ENCODE data around the gene TMEM247.

The TMEM247 gene

DNA sequence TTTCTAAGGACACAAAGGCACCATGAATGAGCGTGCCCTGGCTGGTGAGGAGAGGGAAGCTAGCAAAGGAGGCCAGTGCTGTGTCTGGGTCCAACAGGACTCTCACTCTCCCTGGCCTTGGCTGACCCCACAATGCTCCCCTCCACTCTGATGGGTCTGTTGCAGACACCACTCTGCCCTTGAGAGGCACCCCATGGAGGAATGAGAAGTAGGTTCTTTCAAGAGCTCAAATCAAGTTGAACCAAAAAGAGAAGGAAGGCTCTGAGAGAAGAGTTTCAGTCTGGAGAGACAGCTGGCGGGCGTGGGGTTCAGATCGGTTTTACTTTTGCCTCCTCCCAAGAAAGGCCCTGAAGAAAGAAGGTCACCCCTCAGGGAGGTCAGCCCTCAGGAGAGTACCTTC is 18.4 kb downstream of the TMEM247 start:
- H3K4me1 ChIP-seq (ENCODE audit: control insufficient read depth, insufficient read depth, low read length, poor library complexity, severe bottlenecking) = peaks cover 9% of the 10 kb centered on the region
- no peak for DNase-seq
- H3K36me3 ChIP-seq (ENCODE audit: control insufficient read depth, insufficient read depth, low read length) = no peaks in the 10 kb centered on the region

DNA sequence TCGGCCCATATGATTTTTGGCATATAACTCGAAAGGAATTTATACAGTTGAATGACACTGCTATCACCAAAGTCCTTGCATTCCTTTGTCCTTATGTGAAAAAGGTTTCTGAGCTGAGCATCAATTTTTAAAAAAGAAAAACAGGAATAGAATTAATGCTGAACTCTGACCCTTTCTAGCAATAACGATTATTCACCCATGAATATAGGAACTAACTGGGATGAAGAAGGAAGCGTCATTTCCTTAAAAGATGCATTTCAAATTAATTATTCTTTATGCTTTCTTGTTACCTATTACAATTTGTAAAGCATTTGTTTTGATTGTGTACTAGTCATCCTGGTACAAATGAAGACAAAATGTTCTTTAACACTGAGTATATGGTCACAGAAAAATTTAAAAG is 19.3 kb downstream of the TMEM247 start:
- Histone ChIP-seq H3K4me1 (ENCODE audit: control insufficient read depth, insufficient read depth, low read length, poor library complexity, severe bottlenecking) (peaks cover 9% of the 10 kb centered on the region), H3K27me3 (replicated peaks; ENCODE audit: control insufficient read depth, insufficient read depth, low read length, poor library complexity, severe bottlenecking) (no peaks in the 10 kb centered on the region), H3K4me3 (ENCODE audit: insufficient read depth, low read depth, low read length, poor library complexity, severe bottlenecking) (no peak overlapping the region)

More for the DNA sequence above, 18.4 kb downstream of the TMEM247 start:
- no peak overlapping the region for H3K27ac ChIP-seq (ENCODE audit: insufficient read depth, low read length, poor library complexity, severe bottlenecking)
- no peaks in the 10 kb centered on the region for H3K27me3 ChIP-seq (replicated peaks; ENCODE audit: control insufficient read depth, insufficient read depth, low read length, poor library complexity, severe bottlenecking)
- no peak overlapping the region for H3K4me3 ChIP-seq (ENCODE audit: insufficient read depth, low read depth, low read length, poor library complexity, severe bottlenecking)
- no peaks in the 10 kb centered on the region for H3K9me3 ChIP-seq (ENCODE audit: control insufficient read depth, low read length)

DNA sequence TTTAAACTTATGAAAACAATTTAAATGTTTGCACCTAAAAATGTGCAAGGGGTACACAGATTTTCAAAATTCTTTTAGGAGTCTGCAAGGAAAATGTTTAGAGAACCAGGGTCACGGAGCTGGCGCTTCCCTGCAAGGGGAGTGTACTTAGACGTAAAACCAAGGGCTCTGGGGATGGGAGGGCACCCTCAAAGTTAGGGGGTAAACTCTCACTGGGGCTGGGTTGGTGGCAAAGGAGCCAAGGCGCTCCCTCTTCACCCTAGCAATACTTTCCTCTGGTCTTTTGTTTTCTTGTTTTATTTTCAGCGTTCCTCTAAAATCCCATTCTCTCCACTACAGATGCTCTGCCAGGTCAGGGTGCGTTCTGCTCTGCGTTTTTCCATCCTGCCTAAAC is 20.0 kb downstream of the TMEM247 start:
- H3K36me3 ChIP-seq (ENCODE audit: control insufficient read depth, insufficient read depth, low read length) = no peaks in the 10 kb centered on the region
- H3K4me1 ChIP-seq (ENCODE audit: control insufficient read depth, insufficient read depth, low read length, poor library complexity, severe bottlenecking) = peaks cover 9% of the 10 kb centered on the region
- no peaks in the 10 kb centered on the region for H3K9me3 ChIP-seq (ENCODE audit: control insufficient read depth, low read length)
- no peaks in the 10 kb centered on the region for H3K27me3 ChIP-seq (replicated peaks; ENCODE audit: control insufficient read depth, insufficient read depth, low read length, poor library complexity, severe bottlenecking)
- H3K4me3 ChIP-seq (ENCODE audit: insufficient read depth, low read depth, low read length, poor library complexity, severe bottlenecking) = peak overlapping the region; percentile 48
- H3K27ac ChIP-seq (ENCODE audit: insufficient read depth, low read length, poor library complexity, severe bottlenecking) = peak overlapping the region; percentile 64
- DNase-seq = no peak

More for the DNA sequence above, 19.3 kb downstream of the TMEM247 start:
- Histone ChIP-seq H3K9me3 (ENCODE audit: control insufficient read depth, low read length) (no peaks in the 10 kb centered on the region), H3K27ac (ENCODE audit: insufficient read depth, low read length, poor library complexity, severe bottlenecking) (no peak overlapping the region), H3K36me3 (ENCODE audit: control insufficient read depth, insufficient read depth, low read length) (no peaks in the 10 kb centered on the region)
- DNase-seq = no peak

DNA sequence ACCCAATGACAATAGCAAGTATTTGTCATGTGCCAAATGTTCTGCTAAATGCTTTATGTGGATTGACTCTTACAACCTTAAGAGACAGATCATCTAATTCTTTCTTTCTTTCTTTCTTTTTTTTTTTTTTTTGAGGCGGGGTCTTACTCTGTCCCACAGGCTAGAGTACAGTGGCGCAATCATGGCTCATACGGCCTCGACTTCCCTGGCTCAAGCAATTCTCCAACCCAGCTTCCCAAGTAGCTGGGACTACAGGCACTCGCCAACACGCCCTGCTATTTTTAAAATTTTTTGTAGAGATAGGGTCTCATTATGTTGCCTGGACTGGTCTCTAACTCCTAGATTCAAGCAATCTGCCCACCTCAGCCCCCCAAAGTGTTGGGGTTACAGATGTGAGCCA is 21.4 kb downstream of the TMEM247 start:
- Histone ChIP-seq H3K4me1 (ENCODE audit: control insufficient read depth, insufficient read depth, low read length, poor library complexity, severe bottlenecking) (peaks cover 9% of the 10 kb centered on the region), H3K27me3 (replicated peaks; ENCODE audit: control insufficient read depth, insufficient read depth, low read length, poor library complexity, severe bottlenecking) (no peaks in the 10 kb centered on the region), H3K4me3 (ENCODE audit: insufficient read depth, low read depth, low read length, poor library complexity, severe bottlenecking) (no peak overlapping the region), H3K9me3 (ENCODE audit: control insufficient read depth, low read length) (no peaks in the 10 kb centered on the region), H3K36me3 (ENCODE audit: control insufficient read depth, insufficient read depth, low read length) (no peaks in the 10 kb centered on the region), H3K27ac (ENCODE audit: insufficient read depth, low read length, poor library complexity, severe bottlenecking) (no peak overlapping the region)
- no peak for DNase-seq

DNA sequence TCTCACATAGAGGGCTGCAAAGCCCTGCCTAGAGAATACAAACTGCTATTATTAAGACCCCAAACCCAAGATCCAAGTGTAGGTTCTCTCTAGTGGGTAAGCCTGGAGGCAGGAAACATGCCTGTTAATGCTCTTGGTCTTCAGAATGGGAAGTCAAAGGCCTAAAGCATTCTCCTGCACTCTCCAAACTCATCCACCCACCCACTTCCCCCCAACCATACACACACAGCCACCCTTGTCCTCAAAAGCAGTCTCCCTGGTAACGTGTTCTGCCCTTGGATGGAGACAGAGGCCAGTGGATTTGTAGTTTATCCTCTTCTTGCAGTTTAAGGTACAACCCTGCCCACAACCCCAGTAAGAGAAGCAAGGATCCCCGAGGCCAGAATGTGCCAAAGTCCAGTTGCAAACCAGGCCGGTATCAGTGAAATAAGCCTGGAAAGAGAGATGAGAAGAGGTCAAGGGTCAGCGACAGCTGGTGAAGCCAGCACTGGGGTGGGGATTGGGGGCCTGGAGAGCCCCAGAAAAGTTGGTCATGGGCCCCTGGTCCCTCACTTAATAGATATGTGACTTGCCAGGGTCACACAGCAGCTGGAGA is 23.0 kb downstream of the TMEM247 start:
- Histone ChIP-seq H3K27ac (ENCODE audit: insufficient read depth, low read length, poor library complexity, severe bottlenecking) (no peak overlapping the region), H3K27me3 (replicated peaks; ENCODE audit: control insufficient read depth, insufficient read depth, low read length, poor library complexity, severe bottlenecking) (no peaks in the 10 kb centered on the region), H3K4me1 (ENCODE audit: control insufficient read depth, insufficient read depth, low read length, poor library complexity, severe bottlenecking) (peaks cover 9% of the 10 kb centered on the region), H3K4me3 (ENCODE audit: insufficient read depth, low read depth, low read length, poor library complexity, severe bottlenecking) (no peak overlapping the region), H3K36me3 (ENCODE audit: control insufficient read depth, insufficient read depth, low read length) (no peaks in the 10 kb centered on the region), H3K9me3 (ENCODE audit: control insufficient read depth, low read length) (no peaks in the 10 kb centered on the region)
- no peak for DNase-seq

DNA sequence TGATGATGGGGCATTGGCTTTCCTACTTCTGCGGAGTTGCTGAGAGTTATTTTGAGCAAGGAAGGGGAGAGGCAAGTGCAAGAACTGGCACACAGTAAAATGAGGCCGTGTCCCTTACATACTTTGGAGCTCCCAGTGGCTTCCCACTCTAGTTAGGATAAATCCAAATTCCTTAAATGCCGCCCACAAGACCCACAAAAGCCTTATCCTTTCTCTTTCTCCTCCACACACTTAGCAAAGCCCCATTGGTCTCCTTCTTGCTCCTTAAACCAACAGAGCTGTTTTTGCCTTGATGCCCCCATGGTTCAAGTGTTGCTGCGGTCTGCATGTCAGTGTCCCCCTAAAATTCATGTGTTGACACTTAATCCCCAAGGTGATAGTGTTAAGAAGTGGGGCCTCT is 24.3 kb downstream of the TMEM247 start:
- Histone ChIP-seq H3K4me1 (ENCODE audit: control insufficient read depth, insufficient read depth, low read length, poor library complexity, severe bottlenecking) (peaks cover 9% of the 10 kb centered on the region), H3K27ac (ENCODE audit: insufficient read depth, low read length, poor library complexity, severe bottlenecking) (no peak overlapping the region), H3K36me3 (ENCODE audit: control insufficient read depth, insufficient read depth, low read length) (no peaks in the 10 kb centered on the region), H3K27me3 (replicated peaks; ENCODE audit: control insufficient read depth, insufficient read depth, low read length, poor library complexity, severe bottlenecking) (no peaks in the 10 kb centered on the region), H3K9me3 (ENCODE audit: control insufficient read depth, low read length) (no peaks in the 10 kb centered on the region), H3K4me3 (ENCODE audit: insufficient read depth, low read depth, low read length, poor library complexity, severe bottlenecking) (no peak overlapping the region)
- DNase-seq = no peak

DNA sequence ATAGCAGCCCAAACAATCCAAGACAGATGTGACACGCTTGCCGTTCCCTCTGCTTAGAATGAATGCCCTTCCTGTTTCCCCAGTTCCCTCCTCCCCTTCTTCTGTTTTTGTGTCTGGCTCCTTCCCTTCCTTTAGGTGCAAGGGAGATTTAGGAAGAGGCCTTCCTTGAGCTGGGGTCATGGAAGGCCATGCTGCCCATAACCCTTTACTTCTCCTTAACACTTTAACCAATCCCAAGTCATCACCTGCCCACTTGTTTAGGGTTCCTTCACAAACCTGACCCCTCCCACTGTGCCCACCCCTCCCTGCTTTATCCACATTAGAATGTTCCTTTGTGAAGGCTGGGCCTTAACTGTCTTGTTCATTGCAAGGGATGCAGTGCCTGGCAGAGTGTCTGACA is 24.9 kb downstream of the TMEM247 start:
- no peak for DNase-seq
- no peak overlapping the region for H3K27ac ChIP-seq (ENCODE audit: insufficient read depth, low read length, poor library complexity, severe bottlenecking)
- peaks cover 8% of the 10 kb centered on the region for H3K4me1 ChIP-seq (ENCODE audit: control insufficient read depth, insufficient read depth, low read length, poor library complexity, severe bottlenecking)
- no peaks in the 10 kb centered on the region for H3K36me3 ChIP-seq (ENCODE audit: control insufficient read depth, insufficient read depth, low read length)
- H3K4me3 ChIP-seq (ENCODE audit: insufficient read depth, low read depth, low read length, poor library complexity, severe bottlenecking) = no peak overlapping the region
- H3K27me3 ChIP-seq (replicated peaks; ENCODE audit: control insufficient read depth, insufficient read depth, low read length, poor library complexity, severe bottlenecking) = no peaks in the 10 kb centered on the region
- H3K9me3 ChIP-seq (ENCODE audit: control insufficient read depth, low read length) = no peaks in the 10 kb centered on the region

DNA sequence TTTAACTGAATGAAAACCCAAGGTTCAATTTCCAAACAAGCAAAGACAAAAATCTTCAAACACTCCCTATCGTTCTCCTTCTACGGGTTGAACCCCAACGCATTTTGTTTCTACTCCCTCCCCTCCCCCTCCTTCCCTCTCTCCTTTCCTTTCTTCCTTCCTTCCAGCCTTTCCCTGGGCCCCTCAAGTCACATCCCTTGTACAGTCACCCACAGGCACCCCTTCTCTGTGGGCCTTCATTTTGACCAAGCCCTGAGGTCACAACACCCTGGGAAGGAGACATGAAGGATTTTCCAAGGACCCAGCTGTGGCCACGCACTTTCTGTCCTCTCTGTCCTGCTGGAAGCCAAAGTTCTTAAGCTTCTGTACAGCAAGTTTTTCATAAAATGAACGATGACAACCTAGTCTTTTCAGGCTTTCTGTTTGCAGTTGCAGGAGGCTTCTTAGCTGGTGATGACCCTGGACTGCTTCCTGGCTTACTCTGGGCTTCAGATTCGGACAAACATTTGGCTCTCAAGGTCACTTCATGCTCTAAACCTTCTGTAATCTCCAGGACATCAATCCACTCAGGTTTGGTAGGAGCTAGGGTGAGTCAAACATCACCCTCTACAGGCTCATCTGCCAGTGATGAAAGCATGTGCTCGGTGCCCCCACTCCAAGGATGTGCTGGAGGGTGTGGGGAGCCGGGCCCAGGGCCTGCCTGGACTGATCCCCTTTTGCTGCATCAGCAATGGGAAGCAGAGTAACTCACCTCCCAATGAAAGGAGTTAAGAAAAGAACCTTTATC is 25.5 kb downstream of the TMEM247 start:
- no peak for DNase-seq

DNA sequence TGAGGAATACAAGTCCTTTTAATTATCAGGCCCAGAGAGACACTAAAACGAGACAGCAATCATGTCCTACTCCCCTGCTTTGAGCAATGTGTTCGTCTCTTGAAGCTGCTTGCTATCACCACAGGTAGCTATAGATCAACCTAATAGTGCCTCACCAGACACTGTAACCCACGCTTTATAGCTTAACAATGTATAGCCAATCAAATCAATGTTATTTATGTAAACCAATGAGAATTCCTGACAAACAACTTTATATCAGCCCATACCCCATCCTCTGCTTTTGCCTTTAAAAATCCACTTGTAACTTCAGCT is 26.1 kb downstream of the TMEM247 start:
- Histone ChIP-seq H3K9me3 (ENCODE audit: control insufficient read depth, low read length) (no peaks in the 10 kb centered on the region), H3K27ac (ENCODE audit: insufficient read depth, low read length, poor library complexity, severe bottlenecking) (no peak overlapping the region), H3K4me1 (ENCODE audit: control insufficient read depth, insufficient read depth, low read length, poor library complexity, severe bottlenecking) (peaks cover 2% of the 10 kb centered on the region), H3K4me3 (ENCODE audit: insufficient read depth, low read depth, low read length, poor library complexity, severe bottlenecking) (no peak overlapping the region), H3K36me3 (ENCODE audit: control insufficient read depth, insufficient read depth, low read length) (no peaks in the 10 kb centered on the region), H3K27me3 (replicated peaks; ENCODE audit: control insufficient read depth, insufficient read depth, low read length, poor library complexity, severe bottlenecking) (no peaks in the 10 kb centered on the region)
- no peak for DNase-seq

More for the DNA sequence above, 25.5 kb downstream of the TMEM247 start:
- H3K9me3 ChIP-seq (ENCODE audit: control insufficient read depth, low read length) = no peaks in the 10 kb centered on the region
- H3K27ac ChIP-seq (ENCODE audit: insufficient read depth, low read length, poor library complexity, severe bottlenecking) = no peak overlapping the region
- no peaks in the 10 kb centered on the region for H3K27me3 ChIP-seq (replicated peaks; ENCODE audit: control insufficient read depth, insufficient read depth, low read length, poor library complexity, severe bottlenecking)
- no peaks in the 10 kb centered on the region for H3K36me3 ChIP-seq (ENCODE audit: control insufficient read depth, insufficient read depth, low read length)
- no peak overlapping the region for H3K4me3 ChIP-seq (ENCODE audit: insufficient read depth, low read depth, low read length, poor library complexity, severe bottlenecking)
- peaks cover 4% of the 10 kb centered on the region for H3K4me1 ChIP-seq (ENCODE audit: control insufficient read depth, insufficient read depth, low read length, poor library complexity, severe bottlenecking)

DNA sequence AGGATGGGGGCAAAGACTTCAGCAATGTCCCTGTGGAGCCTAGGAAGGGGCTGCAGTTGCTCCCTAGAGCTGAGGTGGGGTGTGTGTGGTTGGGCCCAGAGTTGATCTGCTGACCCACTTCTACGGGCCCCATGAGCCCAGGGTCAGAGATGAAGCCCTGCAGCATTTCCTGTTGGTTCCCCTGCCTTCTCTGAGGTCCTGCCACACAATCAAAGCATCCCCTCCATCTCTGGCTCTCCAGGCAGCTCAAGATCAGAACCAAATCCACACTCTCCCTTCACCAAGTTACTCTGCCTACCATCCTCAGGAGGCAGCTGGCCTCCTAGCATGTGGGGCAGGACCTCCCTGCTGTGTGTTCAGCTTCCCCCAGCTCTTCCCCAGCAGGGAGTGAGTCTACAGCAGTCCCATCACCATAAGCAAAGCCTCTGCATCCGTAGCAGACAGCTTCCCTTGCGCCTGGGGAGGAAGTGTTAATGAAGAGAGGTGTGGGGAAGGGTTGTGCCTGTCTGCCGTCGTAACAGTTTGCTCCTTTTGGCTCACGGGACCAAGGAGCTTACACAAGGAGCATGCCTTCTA is 26.9 kb downstream of the TMEM247 start:
- Histone ChIP-seq H3K27me3 (replicated peaks; ENCODE audit: control insufficient read depth, insufficient read depth, low read length, poor library complexity, severe bottlenecking) (no peaks in the 10 kb centered on the region), H3K4me1 (ENCODE audit: control insufficient read depth, insufficient read depth, low read length, poor library complexity, severe bottlenecking) (no peaks in the 10 kb centered on the region), H3K4me3 (ENCODE audit: insufficient read depth, low read depth, low read length, poor library complexity, severe bottlenecking) (no peak overlapping the region), H3K9me3 (ENCODE audit: control insufficient read depth, low read length) (no peaks in the 10 kb centered on the region), H3K27ac (ENCODE audit: insufficient read depth, low read length, poor library complexity, severe bottlenecking) (no peak overlapping the region), H3K36me3 (ENCODE audit: control insufficient read depth, insufficient read depth, low read length) (no peaks in the 10 kb centered on the region)
- no peak for DNase-seq

All from effector memory CD4-positive, alpha-beta T cell (primary cell).